Measurements from ENCODE around the gene SPDYE3. TPM values are rescaled to one million over a fixed set of nuclear protein-coding genes. Genes with fewer than 3 reads are reported as not detected.
A peak's percentile ranks its signal among the peaks of the same experiment; 100 is the strongest.
"Not testable (repeated sequence)": the region's sequence is repeated elsewhere in the genome, so short reads cannot be mapped to it uniquely, and the experiment has no call there.

SPDYE3 gene, protein sequence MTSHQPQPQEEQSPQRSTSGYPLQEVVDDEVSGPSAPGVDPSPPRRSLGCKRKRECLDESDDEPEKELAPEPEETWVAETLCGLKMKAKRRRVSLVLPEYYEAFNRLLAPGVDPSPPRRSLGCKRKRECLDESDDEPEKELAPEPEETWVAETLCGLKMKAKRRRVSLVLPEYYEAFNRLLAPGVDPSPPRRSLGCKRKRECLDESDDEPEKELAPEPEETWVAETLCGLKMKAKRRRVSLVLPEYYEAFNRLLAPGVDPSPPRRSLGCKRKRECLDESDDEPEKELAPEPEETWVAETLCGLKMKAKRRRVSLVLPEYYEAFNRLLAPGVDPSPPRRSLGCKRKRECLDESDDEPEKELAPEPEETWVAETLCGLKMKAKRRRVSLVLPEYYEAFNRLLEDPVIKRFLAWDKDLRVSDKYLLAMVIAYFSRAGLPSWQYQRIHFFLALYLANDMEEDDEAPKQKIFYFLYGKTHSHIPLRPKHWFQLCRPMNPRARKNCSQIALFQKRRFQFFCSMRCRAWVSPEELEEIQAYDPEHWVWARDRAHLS
- polyA plus RNA-seq (2013, experiment 1 of 2): not detected
- not detected for polyA plus RNA-seq (2013, experiment 2 of 2)

GRCh38 chr7:100307402-100307801 is at the start of gene SPDYE3:
Gene SPDYE3, plus strand, starts transcription at chr7:100307702. Its CDS starts 184 bp downstream, at chr7:100307886.
- H3K27me3 ChIP-seq (ENCODE audit: insufficient read depth, low read length); H3K36me3 ChIP-seq (ENCODE audit: insufficient read depth, low read length); H3K9ac ChIP-seq (ENCODE audit: low read depth, low read length); H3K4me1 ChIP-seq (ENCODE audit: insufficient read depth, low read length); H3K9me3 ChIP-seq (ENCODE audit: insufficient read depth, low read depth, low read length); H3K27ac ChIP-seq (ENCODE audit: low read depth, low read length); H3K4me3 ChIP-seq (ENCODE audit: low read length): not testable (repeated sequence)
- 94% methylated on average over 5 of the region's 8 CpGs for WGBS

GRCh38 chr7:100259984-100260383 is 47.5 kb upstream of the SPDYE3 start:
- H3K9ac ChIP-seq (ENCODE audit: low read depth, low read length); H3K4me1 ChIP-seq (ENCODE audit: insufficient read depth, low read length); H3K36me3 ChIP-seq (ENCODE audit: insufficient read depth, low read length); H3K27me3 ChIP-seq (ENCODE audit: insufficient read depth, low read length); H3K27ac ChIP-seq (ENCODE audit: low read depth, low read length); H3K9me3 ChIP-seq (ENCODE audit: insufficient read depth, low read depth, low read length); H3K4me3 ChIP-seq (ENCODE audit: low read length): not testable (repeated sequence)
- WGBS: 89% methylated on average over 8 of the region's 8 CpGs

- H3K27ac ChIP-seq (ENCODE audit: low read depth, low read length); H3K36me3 ChIP-seq (ENCODE audit: insufficient read depth, low read length); H3K4me3 ChIP-seq (ENCODE audit: low read length); H3K4me1 ChIP-seq (ENCODE audit: insufficient read depth, low read length); H3K27me3 ChIP-seq (ENCODE audit: insufficient read depth, low read length); H3K9me3 ChIP-seq (ENCODE audit: insufficient read depth, low read depth, low read length); H3K9ac ChIP-seq (ENCODE audit: low read depth, low read length): not testable (repeated sequence)
- WGBS: 89% methylated on average over 2 of the region's 4 CpGs
These were observed 44.6 kb upstream of the SPDYE3 start for GRCh38 chr7:100262896-100263295.

GRCh38 chr7:100264223-100264622 is 43.3 kb upstream of the SPDYE3 start:
- not testable (repeated sequence) for H3K9me3 ChIP-seq (ENCODE audit: insufficient read depth, low read depth, low read length); H3K4me3 ChIP-seq (ENCODE audit: low read length); H3K9ac ChIP-seq (ENCODE audit: low read depth, low read length); H3K27ac ChIP-seq (ENCODE audit: low read depth, low read length); H3K27me3 ChIP-seq (ENCODE audit: insufficient read depth, low read length); H3K4me1 ChIP-seq (ENCODE audit: insufficient read depth, low read length); H3K36me3 ChIP-seq (ENCODE audit: insufficient read depth, low read length)
- WGBS: 97% methylated on average over 4 of the region's 4 CpGs

DNA sequence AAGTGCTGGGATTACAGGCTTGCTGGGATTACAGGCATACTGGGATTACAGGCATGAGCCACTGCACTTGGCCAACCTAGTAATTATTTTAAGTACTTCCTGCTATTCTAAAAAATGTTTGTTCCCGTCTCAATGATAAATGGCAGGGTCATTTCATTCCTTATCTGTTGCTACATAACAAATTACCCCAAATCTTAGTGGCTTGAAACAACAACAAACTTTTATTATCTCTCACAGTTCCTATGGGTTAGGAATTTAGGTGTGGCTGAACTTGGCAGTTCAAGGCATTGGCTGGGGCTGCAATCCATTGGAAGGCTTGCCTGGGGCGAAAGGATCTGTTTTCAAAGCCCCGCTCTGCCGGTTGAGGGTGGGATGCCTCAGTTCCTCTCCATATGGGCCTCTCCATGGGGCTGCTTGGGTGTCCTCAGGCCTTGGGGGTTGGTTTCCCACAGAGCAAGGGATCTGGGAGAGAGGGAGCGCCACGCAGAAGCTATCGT is 42.8 kb upstream of the SPDYE3 start:
- not testable (repeated sequence) for H3K4me3 ChIP-seq (ENCODE audit: low read length); H3K36me3 ChIP-seq (ENCODE audit: insufficient read depth, low read length); H3K27me3 ChIP-seq (ENCODE audit: insufficient read depth, low read length); H3K9me3 ChIP-seq (ENCODE audit: insufficient read depth, low read depth, low read length); H3K9ac ChIP-seq (ENCODE audit: low read depth, low read length); H3K27ac ChIP-seq (ENCODE audit: low read depth, low read length); H3K4me1 ChIP-seq (ENCODE audit: insufficient read depth, low read length)
- WGBS: 91% methylated on average over 6 of the region's 7 CpGs

DNA sequence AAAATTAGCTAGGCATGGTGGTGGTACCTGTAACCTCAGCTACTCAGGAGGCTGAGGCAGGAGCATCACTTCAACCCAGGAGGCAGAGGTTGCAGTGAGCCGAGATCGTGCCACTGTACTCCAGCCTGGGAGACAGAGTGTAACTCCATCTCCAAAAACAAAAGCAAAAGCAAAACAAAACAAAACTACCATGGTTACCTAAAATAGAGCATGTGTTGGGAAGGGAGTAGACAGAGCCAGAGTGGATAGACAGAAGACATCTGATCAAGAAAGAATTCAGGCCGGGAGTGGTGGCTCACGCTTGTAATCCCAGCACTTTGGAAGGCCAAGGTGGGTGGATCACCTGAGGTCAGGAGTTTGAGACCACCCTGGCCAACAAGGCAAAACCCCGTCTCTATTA is 41.7 kb upstream of the SPDYE3 start:
- not testable (repeated sequence) for H3K27ac ChIP-seq (ENCODE audit: low read depth, low read length); H3K4me3 ChIP-seq (ENCODE audit: low read length); H3K36me3 ChIP-seq (ENCODE audit: insufficient read depth, low read length); H3K9me3 ChIP-seq (ENCODE audit: insufficient read depth, low read depth, low read length); H3K27me3 ChIP-seq (ENCODE audit: insufficient read depth, low read length); H3K4me1 ChIP-seq (ENCODE audit: insufficient read depth, low read length); H3K9ac ChIP-seq (ENCODE audit: low read depth, low read length)
- WGBS: 97% methylated on average over 5 of the region's 5 CpGs

- no peak overlapping the region for H3K4me3 ChIP-seq (ENCODE audit: low read length)
- H3K4me1 ChIP-seq (ENCODE audit: insufficient read depth, low read length): peaks cover 7% of the 10 kb centered on the region; the same call in 1 of the 2 replicates
- H3K27ac ChIP-seq (ENCODE audit: low read depth, low read length): no peak overlapping the region
- 77% methylated on average over 10 of the region's 10 CpGs for WGBS
- no peaks in the 10 kb centered on the region for H3K27me3 ChIP-seq (ENCODE audit: insufficient read depth, low read length)
- no peaks in the 10 kb centered on the region for H3K36me3 ChIP-seq (ENCODE audit: insufficient read depth, low read length)
- no peaks in the 10 kb centered on the region for H3K9me3 ChIP-seq (ENCODE audit: insufficient read depth, low read depth, low read length)
- H3K9ac ChIP-seq (ENCODE audit: low read depth, low read length): no peak overlapping the region
These were observed 40.7 kb upstream of the SPDYE3 start for GRCh38 chr7:100266576-100267354.

GRCh38 chr7:100267648-100268047 is 39.9 kb upstream of the SPDYE3 start:
- Histone ChIP-seq H3K9ac (ENCODE audit: low read depth, low read length) (no peak overlapping the region), H3K27ac (ENCODE audit: low read depth, low read length) (no peak overlapping the region), H3K27me3 (ENCODE audit: insufficient read depth, low read length) (no peaks in the 10 kb centered on the region), H3K4me3 (ENCODE audit: low read length) (no peak overlapping the region), H3K36me3 (ENCODE audit: insufficient read depth, low read length) (no peaks in the 10 kb centered on the region), H3K4me1 (ENCODE audit: insufficient read depth, low read length) (peaks cover 7% of the 10 kb centered on the region; the same call in 1 of the 2 replicates), H3K9me3 (ENCODE audit: insufficient read depth, low read depth, low read length) (no peaks in the 10 kb centered on the region)
- WGBS: 93% methylated on average over 6 of the region's 6 CpGs

DNA sequence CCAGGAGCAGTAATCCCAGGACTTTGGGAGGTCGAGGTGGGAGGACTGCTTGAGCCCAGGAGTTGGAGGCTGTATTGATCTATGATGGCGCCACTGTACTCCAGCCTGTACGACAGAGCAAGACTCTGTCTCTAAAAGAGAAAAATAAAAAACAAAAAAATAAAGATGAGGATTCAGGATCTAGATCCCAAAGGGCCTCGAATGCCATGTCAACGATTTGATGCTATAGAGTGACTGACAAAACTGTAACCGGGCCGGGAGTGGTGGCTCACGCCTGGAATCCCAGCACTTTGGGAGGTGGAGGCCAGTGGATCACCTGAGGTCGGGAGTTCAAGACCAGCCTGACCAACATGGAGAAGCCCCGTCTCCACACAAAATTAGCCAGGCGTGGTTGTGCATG is 38.6 kb upstream of the SPDYE3 start:
- not testable (repeated sequence) for H3K36me3 ChIP-seq (ENCODE audit: insufficient read depth, low read length); H3K27me3 ChIP-seq (ENCODE audit: insufficient read depth, low read length); H3K9me3 ChIP-seq (ENCODE audit: insufficient read depth, low read depth, low read length); H3K9ac ChIP-seq (ENCODE audit: low read depth, low read length); H3K27ac ChIP-seq (ENCODE audit: low read depth, low read length); H3K4me3 ChIP-seq (ENCODE audit: low read length); H3K4me1 ChIP-seq (ENCODE audit: insufficient read depth, low read length)
- 88% methylated on average over 8 of the region's 11 CpGs for WGBS

- H3K27me3 ChIP-seq (ENCODE audit: insufficient read depth, low read length); H3K4me3 ChIP-seq (ENCODE audit: low read length); H3K9me3 ChIP-seq (ENCODE audit: insufficient read depth, low read depth, low read length); H3K9ac ChIP-seq (ENCODE audit: low read depth, low read length); H3K36me3 ChIP-seq (ENCODE audit: insufficient read depth, low read length); H3K4me1 ChIP-seq (ENCODE audit: insufficient read depth, low read length): not testable (repeated sequence)
- H3K27ac ChIP-seq (ENCODE audit: low read depth, low read length): peak overlapping the region; percentile 65; the same call in 1 of the 2 replicates
- 56% methylated on average over 11 of the region's 14 CpGs for WGBS
These were observed 38.0 kb upstream of the SPDYE3 start for GRCh38 chr7:100269306-100270045.
